Airway epithelial cell (primary cell): ENCODE data around the gene C19orf38. TPM values are rescaled to one million over a fixed set of nuclear protein-coding genes. Genes with fewer than 3 reads are reported as not detected.

Experiments
- total RNA-seq: library from RNA; depleted of rRNA; stranded (reverse); fragments of >200 nt; gene quantifications from 2 replicates; pipeline ENCODE4 v1.2.3, GENCODE V29; 2015

The C19orf38 gene
- not detected in 2 replicates for total RNA-seq

GRCh38 chr19:10848230-10848856 lies at the start of gene C19orf38:
TSS of gene C19orf38 (plus strand) at chr19:10848415. CDS start at chr19:10848509, 94 bp downstream.

GRCh38 chr19:10835754-10836478 lies 12.3 kb upstream of the C19orf38 start, which contains the start of gene TMED1:
TSS of gene TMED1 (minus strand) at chr19:10836212. CDS start at chr19:10836191, 21 bp downstream.

GRCh38 chr19:10870955-10871603 lies 22.9 kb downstream of the C19orf38 start, which contains the start of gene CARM1:
TSS of gene CARM1 (plus strand) at chr19:10871553. CDS start at chr19:10871703, 150 bp downstream.

Other genes starting within 250 kb of the C19orf38 start
- gene SLC44A2, start 222.9 kb upstream of the C19orf38 start, total RNA-seq = 87.7 and 95.3 TPM in 2 replicates
- gene ILF3, start 194.1 kb upstream of the C19orf38 start, total RNA-seq = 118 and 141 TPM in 2 replicates
- 19.0 and 21.8 TPM in 2 replicates for gene QTRT1, start 147.0 kb upstream of the C19orf38 start, total RNA-seq
- gene DNM2, start 130.3 kb upstream of the C19orf38 start, total RNA-seq = 75.2 and 86.7 TPM in 2 replicates
- gene TMED1, start 12.2 kb upstream of the C19orf38 start, total RNA-seq = 47.3 and 53.1 TPM in 2 replicates
- gene CARM1, start 23.1 kb downstream of the C19orf38 start, total RNA-seq = 30.8 and 47.0 TPM in 2 replicates
- 64.7 and 93.9 TPM in 2 replicates for gene YIPF2, start 80.2 kb downstream of the C19orf38 start, total RNA-seq
- 36.9 and 40.2 TPM in 2 replicates for gene TIMM29, start 80.4 kb downstream of the C19orf38 start, total RNA-seq
- gene SMARCA4, start 112.6 kb downstream of the C19orf38 start, total RNA-seq = 140 and 170 TPM in 2 replicates
- gene LDLR, start 241.0 kb downstream of the C19orf38 start, total RNA-seq = 253 and 278 TPM in 2 replicates